Tibial nerve (tissue), 4 donors: ENCODE results near the gene PSPN. TPM values are rescaled to one million over a fixed set of nuclear protein-coding genes. Genes with fewer than 3 reads are reported as not detected.
A peak's percentile ranks its signal among the peaks of the same experiment; 100 is the strongest.

Experiments used
- DNase-seq, 2 donors: peaks; one replicate each; pipeline ENCODE4 v3.0.0-alpha.2; 2019; ENCODE audit warnings: low spot score in 2 of 2
- H3K27ac ChIP-seq, 4 donors: fragments of 200-600 bp; sonication (generic) in 3 of 4; one replicate each; pipeline ENCODE4 v1.5.1; 2017 to 2019; ENCODE audit warnings: mild to moderate bottlenecking in 1 of 4
- H3K27me3 ChIP-seq, 2 donors: fragments of 200-600 bp; sonication (generic) in 1 of 2; one replicate each; pipeline versions ENCODE4 v1.5.1 to v1.6.0; 2017 to 2019
- H3K36me3 ChIP-seq, 3 donors: fragments of 200-600 bp; sonication (generic); one replicate each; pipeline ENCODE4 v1.5.1; 2018 to 2019
- H3K4me1 ChIP-seq, 4 donors: fragments of 200-600 bp; sonication (generic) in 3 of 4; one replicate each; pipeline ENCODE4 v1.5.1; 2017 to 2019
- H3K4me3 ChIP-seq, 4 donors: fragments of 200-600 bp; sonication (generic) in 3 of 4; one replicate each; pipeline ENCODE4 v1.5.1; 2017 to 2019; ENCODE audit warnings: mild to moderate bottlenecking in 1 of 4, moderate library complexity in 1 of 4
- H3K9me3 ChIP-seq, 4 donors: fragments of 200-600 bp; sonication (generic) in 3 of 4; one replicate each; pipeline ENCODE4 v1.5.1; 2017 to 2019
- EP300 ChIP-seq, 2 donors: sonication (generic); formaldehyde crosslinking; IDR thresholded peaks; one replicate each; pipeline ENCODE4 v1.6.1; 2017; ENCODE audit warnings: antibody characterized with exemption in 2 of 2, mild to moderate bottlenecking in 1 of 2
- POLR2A ChIP-seq, 2 donors: fragments of 450-650 bp; IDR thresholded peaks; one replicate each; pipeline ENCODE4 v1.6.1; 2017; ENCODE audit warnings: antibody characterized with exemption in 2 of 2, mild to moderate bottlenecking in 2 of 2, moderate library complexity in 2 of 2
- WGBS, 2 donors: methylation state at CpG; one replicate each; pipeline ENCODE4 v1.1.5; 2018; 5-methylcytosine and 5-hydroxymethylcytosine counted together
- total RNA-seq, 4 donors: library from RNA; depleted of rRNA; stranded (reverse); fragments of >200 nt; gene quantifications; one replicate each; pipeline ENCODE4 v1.1.0, GENCODE V29; 2016
- TF ChIP-seq, protein P1 (sequence below), 5 experiments: fragments of 200-600 bp in 3 of 5; fragments of 450-650 bp in 2 of 5; sonication (generic) in 3 of 5; IDR thresholded peaks; one replicate each; pipeline ENCODE4 v1.5.1; 2016 to 2019; ENCODE audit warnings: antibody characterized with exemption in 5 of 5, mild to moderate bottlenecking in 3 of 5, moderate library complexity in 2 of 5

PSPN gene
- total RNA-seq, 4 donors from 2014 or later = under 0.01 to 4.3 (median 2.5) TPM

- peaks cover 0 to 68% (median 26%) of the 10 kb centered on the region in 4 donors for H3K4me1 ChIP-seq
- DNase-seq = no peak
- TF ChIP-seq EP300 (IDR thresholded peaks at IDR 0.05) (no peak), POLR2A (IDR thresholded peaks at IDR 0.05) (no peak)
- TF ChIP-seq, protein P1, sequence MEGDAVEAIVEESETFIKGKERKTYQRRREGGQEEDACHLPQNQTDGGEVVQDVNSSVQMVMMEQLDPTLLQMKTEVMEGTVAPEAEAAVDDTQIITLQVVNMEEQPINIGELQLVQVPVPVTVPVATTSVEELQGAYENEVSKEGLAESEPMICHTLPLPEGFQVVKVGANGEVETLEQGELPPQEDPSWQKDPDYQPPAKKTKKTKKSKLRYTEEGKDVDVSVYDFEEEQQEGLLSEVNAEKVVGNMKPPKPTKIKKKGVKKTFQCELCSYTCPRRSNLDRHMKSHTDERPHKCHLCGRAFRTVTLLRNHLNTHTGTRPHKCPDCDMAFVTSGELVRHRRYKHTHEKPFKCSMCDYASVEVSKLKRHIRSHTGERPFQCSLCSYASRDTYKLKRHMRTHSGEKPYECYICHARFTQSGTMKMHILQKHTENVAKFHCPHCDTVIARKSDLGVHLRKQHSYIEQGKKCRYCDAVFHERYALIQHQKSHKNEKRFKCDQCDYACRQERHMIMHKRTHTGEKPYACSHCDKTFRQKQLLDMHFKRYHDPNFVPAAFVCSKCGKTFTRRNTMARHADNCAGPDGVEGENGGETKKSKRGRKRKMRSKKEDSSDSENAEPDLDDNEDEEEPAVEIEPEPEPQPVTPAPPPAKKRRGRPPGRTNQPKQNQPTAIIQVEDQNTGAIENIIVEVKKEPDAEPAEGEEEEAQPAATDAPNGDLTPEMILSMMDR (IDR thresholded peaks at IDR 0.05) = no peak
- no peak overlapping the region for H3K4me3 ChIP-seq
- no peaks in the 10 kb centered on the region for H3K9me3 ChIP-seq
- H3K27me3 ChIP-seq = no peaks in the 10 kb centered on the region
- H3K27ac ChIP-seq = peak overlapping the region in 1 of 4 donors; percentile 22
- H3K36me3 ChIP-seq = peaks cover under 1 to 58% (median 25%) of the 10 kb centered on the region in 3 donors
- 66 to 70% methylated on average over 11 to 20 of the region's 20 CpGs for WGBS, 2 donors
Observed at GRCh38 chr19:6421075-6422014, 45.6 kb upstream of the PSPN start.

DNA sequence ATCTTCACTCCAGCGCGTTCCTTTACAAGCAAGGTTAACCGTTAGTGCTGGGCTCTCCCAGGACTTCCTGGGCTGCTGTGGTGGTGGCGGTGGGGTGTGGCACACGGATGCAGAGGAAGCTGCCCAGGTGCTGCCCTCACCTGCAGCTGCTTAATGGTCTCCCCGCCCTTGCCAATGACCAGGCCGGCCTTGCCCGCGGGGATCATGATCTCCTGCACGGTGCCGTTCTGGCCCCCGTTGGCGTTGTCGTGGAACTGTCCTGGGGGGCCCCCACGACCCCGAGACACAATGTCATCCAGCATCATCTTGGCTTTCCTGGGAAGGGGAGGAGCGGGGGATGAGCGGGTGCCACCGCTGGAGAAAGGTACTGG lies 42.8 kb upstream of the PSPN start:
- no peak overlapping the region for H3K27ac ChIP-seq
- no peak for TF ChIP-seq POLR2A (IDR thresholded peaks at IDR 0.05)
- TF ChIP-seq, protein P1 (IDR thresholded peaks at IDR 0.05) = no peak
- no peak for TF ChIP-seq EP300 (IDR thresholded peaks at IDR 0.05)
- H3K36me3 ChIP-seq = peaks cover 7 to 84% (median 42%) of the 10 kb centered on the region in 3 donors
- 80 to 93% methylated on average over 19 of the region's 19 CpGs for whole genome bisulfite sequencing, 2 donors
- no peaks in the 10 kb centered on the region for H3K9me3 ChIP-seq
- H3K27me3 ChIP-seq = no peaks in the 10 kb centered on the region
- no peak for DNase-seq
- no peak overlapping the region for H3K4me3 ChIP-seq
- H3K4me1 ChIP-seq = peaks cover 0 to 73% (median 26%) of the 10 kb centered on the region in 4 donors

DNA sequence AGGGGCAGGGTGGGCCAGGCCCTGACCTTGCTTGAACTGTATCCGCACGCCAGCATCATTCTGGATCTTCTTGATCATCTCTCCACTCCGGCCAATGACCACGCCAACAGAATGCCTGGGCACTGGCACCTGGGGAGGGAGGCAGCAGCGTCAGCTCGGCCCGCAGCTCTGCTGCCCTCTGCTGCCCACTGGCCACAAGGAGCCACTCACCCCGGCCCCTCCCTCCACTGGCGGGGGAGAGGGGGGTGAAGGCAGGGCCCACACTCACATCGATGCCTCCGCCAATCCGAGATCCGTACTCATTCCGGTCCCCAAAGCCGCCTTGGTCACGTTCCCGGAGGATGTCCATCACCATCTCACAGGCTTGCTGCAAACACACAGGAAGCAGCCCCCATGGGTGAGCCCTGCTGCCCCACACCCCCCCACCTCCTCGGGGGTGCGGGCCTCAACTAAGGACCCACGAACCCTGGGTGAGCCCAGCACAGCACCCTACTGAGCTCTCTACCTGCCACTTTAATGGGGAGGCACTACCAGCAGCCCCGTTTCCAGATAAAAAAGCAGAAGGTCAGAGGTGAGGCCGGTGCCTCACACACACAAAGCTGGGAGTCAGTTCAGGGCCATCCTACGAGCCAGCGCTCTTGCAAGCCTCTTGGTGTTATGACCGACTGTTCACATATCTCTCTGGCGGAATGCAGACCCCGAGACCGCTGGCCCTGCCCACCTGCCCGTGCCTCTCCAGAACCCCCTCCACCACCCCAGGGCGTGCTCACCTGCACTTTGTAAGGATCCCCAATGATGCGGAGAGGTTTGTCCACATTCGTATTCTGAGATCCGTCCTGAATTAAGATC lies 42.2 kb upstream of the PSPN start:
- 61 to 65% methylated on average over 16 to 26 of the region's 33 CpGs for WGBS, 2 donors
- no peak overlapping the region for H3K4me3 ChIP-seq
- H3K4me1 ChIP-seq = peaks cover 0 to 71% (median 21%) of the 10 kb centered on the region in 4 donors
- DNase-seq = no peak
- peak overlapping the region in 2 of 4 donors; percentile 6 to 20 for H3K27ac ChIP-seq
- peaks cover 7 to 84% (median 42%) of the 10 kb centered on the region in 3 donors for H3K36me3 ChIP-seq
- H3K9me3 ChIP-seq = no peaks in the 10 kb centered on the region
- no peaks in the 10 kb centered on the region for H3K27me3 ChIP-seq
- no peak for TF ChIP-seq POLR2A (IDR thresholded peaks at IDR 0.05)
- TF ChIP-seq, protein P1 (IDR thresholded peaks at IDR 0.05) = peak; percentile 27 to 55 (median 42)

DNA sequence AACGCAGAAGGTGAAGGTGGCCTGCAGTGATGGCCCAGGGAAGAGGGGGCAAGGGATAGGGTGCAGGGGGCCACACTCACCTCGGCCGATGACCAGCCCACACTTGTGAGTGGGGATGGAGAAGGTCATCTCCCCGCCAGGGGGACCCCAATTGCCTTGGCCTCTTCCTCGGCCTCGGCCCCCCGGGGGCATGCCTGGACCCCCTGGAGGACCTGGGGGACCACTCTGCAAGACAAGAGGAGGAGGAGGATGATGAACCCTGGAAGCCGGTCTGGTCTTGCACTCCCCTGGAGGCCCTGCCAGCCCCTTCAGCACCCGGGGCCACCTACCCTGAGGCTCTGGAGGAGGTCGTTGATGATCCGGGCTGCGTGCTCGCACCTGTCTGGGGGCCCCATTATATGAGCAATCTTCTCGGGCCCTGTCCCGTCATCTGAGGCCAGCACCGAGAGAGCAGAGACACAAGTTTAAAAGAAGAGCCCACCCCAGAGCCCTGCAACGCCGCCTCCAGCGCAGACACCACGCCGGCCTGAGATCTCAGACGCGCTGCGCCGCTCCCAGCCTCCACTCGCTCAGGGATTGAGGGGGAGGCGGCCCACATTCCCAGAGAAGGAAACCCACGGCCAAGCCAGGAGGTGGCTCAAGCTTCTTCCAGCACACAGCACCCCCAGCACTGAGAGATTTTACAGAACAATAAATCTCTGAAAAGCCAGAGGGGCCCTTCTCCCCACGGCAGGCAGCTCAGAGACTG lies 41.1 kb upstream of the PSPN start:
- H3K9me3 ChIP-seq = no peaks in the 10 kb centered on the region
- H3K27me3 ChIP-seq = no peaks in the 10 kb centered on the region
- H3K36me3 ChIP-seq = peaks cover 7 to 81% (median 42%) of the 10 kb centered on the region in 3 donors
- 90 to 93% methylated on average over 28 to 29 of the region's 29 CpGs for WGBS, 2 donors
- TF ChIP-seq, protein P1 (IDR thresholded peaks at IDR 0.05) = no peak
- TF ChIP-seq EP300 (IDR thresholded peaks at IDR 0.05) (no peak), POLR2A (IDR thresholded peaks at IDR 0.05) (no peak)
- H3K27ac ChIP-seq = no peak overlapping the region
- H3K4me3 ChIP-seq = no peak overlapping the region
- H3K4me1 ChIP-seq = peaks cover 0 to 68% (median 17%) of the 10 kb centered on the region in 4 donors
- DNase-seq = no peak
